ENCODE data around the gene RFFL.

DNA sequence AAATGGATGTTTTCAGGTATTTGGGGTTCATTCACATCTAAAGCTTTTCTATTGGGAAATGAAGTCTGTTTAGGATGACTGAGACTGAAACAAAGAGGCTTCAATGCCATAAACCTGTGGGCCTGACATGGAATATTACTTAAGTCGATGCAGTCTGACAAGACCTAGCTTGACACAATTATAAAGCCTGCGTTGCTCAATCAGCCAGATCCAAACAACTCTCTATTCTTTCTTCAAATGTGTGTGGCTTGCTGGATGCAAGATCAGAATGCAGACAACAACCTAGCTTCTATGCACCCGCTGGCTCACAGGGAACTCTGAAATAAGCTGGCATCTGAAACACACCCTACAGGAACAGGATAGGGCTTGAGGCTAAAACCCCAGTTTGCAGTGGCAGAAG lies 40.0 kb downstream of the RFFL start:
- TF ChIP-seq, protein P1, sequence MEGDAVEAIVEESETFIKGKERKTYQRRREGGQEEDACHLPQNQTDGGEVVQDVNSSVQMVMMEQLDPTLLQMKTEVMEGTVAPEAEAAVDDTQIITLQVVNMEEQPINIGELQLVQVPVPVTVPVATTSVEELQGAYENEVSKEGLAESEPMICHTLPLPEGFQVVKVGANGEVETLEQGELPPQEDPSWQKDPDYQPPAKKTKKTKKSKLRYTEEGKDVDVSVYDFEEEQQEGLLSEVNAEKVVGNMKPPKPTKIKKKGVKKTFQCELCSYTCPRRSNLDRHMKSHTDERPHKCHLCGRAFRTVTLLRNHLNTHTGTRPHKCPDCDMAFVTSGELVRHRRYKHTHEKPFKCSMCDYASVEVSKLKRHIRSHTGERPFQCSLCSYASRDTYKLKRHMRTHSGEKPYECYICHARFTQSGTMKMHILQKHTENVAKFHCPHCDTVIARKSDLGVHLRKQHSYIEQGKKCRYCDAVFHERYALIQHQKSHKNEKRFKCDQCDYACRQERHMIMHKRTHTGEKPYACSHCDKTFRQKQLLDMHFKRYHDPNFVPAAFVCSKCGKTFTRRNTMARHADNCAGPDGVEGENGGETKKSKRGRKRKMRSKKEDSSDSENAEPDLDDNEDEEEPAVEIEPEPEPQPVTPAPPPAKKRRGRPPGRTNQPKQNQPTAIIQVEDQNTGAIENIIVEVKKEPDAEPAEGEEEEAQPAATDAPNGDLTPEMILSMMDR (IDR thresholded peaks at IDR 0.05), result no peak
- no peak for TF ChIP-seq POLR2AphosphoS5 (IDR thresholded peaks at IDR 0.05)
